Measurements from ENCODE around the gene FUT1.

Gene FUT1

GRCh38 chr19:48760504-48761205 is 8.2 kb upstream of the FUT1 start:
- H3K36me3 ChIP-seq (replicated peaks; ENCODE audit: low read depth, low read length), result no peaks in the 10 kb centered on the region
- H3K4me3 ChIP-seq (ENCODE audit: low read length), result no peak overlapping the region
- H3K4me1 ChIP-seq (ENCODE audit: low read length), result peaks cover 5% of the 10 kb centered on the region; the same call in 1 of the 2 replicates
- peak overlapping the region; percentile 16 for H3K4me2 ChIP-seq (ENCODE audit: low read length)
- H3K9me3 ChIP-seq (ENCODE audit: insufficient read depth, low read length), result no peaks in the 10 kb centered on the region
- H4K20me1 ChIP-seq (ENCODE audit: insufficient read depth, low read length), result no peaks in the 10 kb centered on the region
- H3K79me2 ChIP-seq (ENCODE audit: low read length), result no peaks in the 10 kb centered on the region
- TF ChIP-seq EZH2phosphoT487 (IDR thresholded peaks at IDR 0.05; ENCODE audit: low read depth) (no peak), CTCF (IDR thresholded peaks at IDR 0.05; ENCODE audit: low read depth, low read length) (no peak)
- no peak overlapping the region for H3K9ac ChIP-seq (ENCODE audit: low read length)
- no peak overlapping the region for H3K27ac ChIP-seq (ENCODE audit: low read length)
- peaks cover 12% of the 10 kb centered on the region for H3K27me3 ChIP-seq (ENCODE audit: low read depth, low read length)
- H2AFZ ChIP-seq (ENCODE audit: low read depth, low read length), result peak overlapping the region; percentile 77

GRCh38 chr19:48757741-48758144 is 5.3 kb upstream of the FUT1 start:
- Histone ChIP-seq H3K4me3 (ENCODE audit: low read length) (no peak overlapping the region), H3K36me3 (replicated peaks; ENCODE audit: low read depth, low read length) (no peaks in the 10 kb centered on the region), H3K27ac (ENCODE audit: low read length) (no peak overlapping the region), H3K27me3 (ENCODE audit: low read depth, low read length) (peaks cover 9% of the 10 kb centered on the region), H3K4me1 (ENCODE audit: low read length) (peaks cover 8% of the 10 kb centered on the region; the same call in 1 of the 2 replicates), H3K79me2 (ENCODE audit: low read length) (no peaks in the 10 kb centered on the region), H3K9ac (ENCODE audit: low read length) (no peak overlapping the region), H2AFZ (ENCODE audit: low read depth, low read length) (no peak overlapping the region), H4K20me1 (ENCODE audit: insufficient read depth, low read length) (no peaks in the 10 kb centered on the region), H3K4me2 (ENCODE audit: low read length) (no peak overlapping the region), H3K9me3 (ENCODE audit: insufficient read depth, low read length) (no peaks in the 10 kb centered on the region)
- TF ChIP-seq EZH2phosphoT487 (IDR thresholded peaks at IDR 0.05; ENCODE audit: low read depth) (no peak), CTCF (IDR thresholded peaks at IDR 0.05; ENCODE audit: low read depth, low read length) (no peak)

GRCh38 chr19:48757089-48757675 is 4.7 kb upstream of the FUT1 start:
- peaks cover 8% of the 10 kb centered on the region; the same call in 1 of the 2 replicates for H3K4me1 ChIP-seq (ENCODE audit: low read length)
- H3K4me3 ChIP-seq (ENCODE audit: low read length), result no peak overlapping the region
- no peaks in the 10 kb centered on the region for H3K36me3 ChIP-seq (replicated peaks; ENCODE audit: low read depth, low read length)
- H4K20me1 ChIP-seq (ENCODE audit: insufficient read depth, low read length), result no peaks in the 10 kb centered on the region
- H3K79me2 ChIP-seq (ENCODE audit: low read length), result no peaks in the 10 kb centered on the region
- TF ChIP-seq EZH2phosphoT487 (IDR thresholded peaks at IDR 0.05; ENCODE audit: low read depth) (no peak), CTCF (IDR thresholded peaks at IDR 0.05; ENCODE audit: low read depth, low read length) (no peak)
- H2AFZ ChIP-seq (ENCODE audit: low read depth, low read length), result no peak overlapping the region
- peaks cover 6% of the 10 kb centered on the region for H3K27me3 ChIP-seq (ENCODE audit: low read depth, low read length)
- no peak overlapping the region for H3K9ac ChIP-seq (ENCODE audit: low read length)
- no peaks in the 10 kb centered on the region for H3K9me3 ChIP-seq (ENCODE audit: insufficient read depth, low read length)
- H3K27ac ChIP-seq (ENCODE audit: low read length), result no peak overlapping the region
- H3K4me2 ChIP-seq (ENCODE audit: low read length), result no peak overlapping the region

GRCh38 chr19:48756686-48757085 is 4.2 kb upstream of the FUT1 start:
- H3K4me2 ChIP-seq (ENCODE audit: low read length), result no peak overlapping the region

More at GRCh38 chr19:48756686-48757085, 4.2 kb upstream of the FUT1 start:
- H3K9me3 ChIP-seq (ENCODE audit: insufficient read depth, low read length), result no peaks in the 10 kb centered on the region
- no peaks in the 10 kb centered on the region for H3K36me3 ChIP-seq (replicated peaks; ENCODE audit: low read depth, low read length)
- H3K27ac ChIP-seq (ENCODE audit: low read length), result no peak overlapping the region
- H3K9ac ChIP-seq (ENCODE audit: low read length), result no peak overlapping the region
- no peaks in the 10 kb centered on the region for H3K79me2 ChIP-seq (ENCODE audit: low read length)
- no peak overlapping the region for H2AFZ ChIP-seq (ENCODE audit: low read depth, low read length)
- peaks cover 6% of the 10 kb centered on the region for H3K27me3 ChIP-seq (ENCODE audit: low read depth, low read length)
- no peak overlapping the region for H3K4me3 ChIP-seq (ENCODE audit: low read length)
- peaks cover 8% of the 10 kb centered on the region; the same call in 1 of the 2 replicates for H3K4me1 ChIP-seq (ENCODE audit: low read length)
- no peaks in the 10 kb centered on the region for H4K20me1 ChIP-seq (ENCODE audit: insufficient read depth, low read length)
- TF ChIP-seq CTCF (IDR thresholded peaks at IDR 0.05; ENCODE audit: low read depth, low read length) (no peak), EZH2phosphoT487 (IDR thresholded peaks at IDR 0.05; ENCODE audit: low read depth) (no peak)

All from OCI-LY3 (cell line).